Activated CD8-positive, alpha-beta T cell treated with anti-CD3 and anti-CD28 coated beads for 36 hours (primary cell): ENCODE measurements around the gene ABCA1. TPM values are rescaled to one million over a fixed set of nuclear protein-coding genes. Genes with fewer than 3 reads are reported as not detected.
"Not testable (repeated sequence)": the region's sequence is repeated elsewhere in the genome, so short reads cannot be mapped to it uniquely, and the experiment has no call there.

Experiments
- ATAC-seq: fragments of 200-7000 bp; cut with Tn5 transposase; one replicate; pipeline ENCODE4 v1.10.0; 2021; ENCODE audit warnings: mild to moderate bottlenecking, moderate library complexity
- CTCF ChIA-PET: fragments of 350-600 bp; sonication (Branson Sonifier 250); formaldehyde crosslinking; loops from one replicate; lab custom pipeline; 2021; ENCODE audit warnings: antibody characterized with exemption; lab: Charles Lee
- POLR2A ChIA-PET: fragments of 350-600 bp; sonication (Branson Sonifier 250); formaldehyde crosslinking; loops from one replicate; lab custom pipeline; 2021; ENCODE audit warnings: antibody characterized with exemption; lab: Charles Lee
- DNase-seq: peaks from one replicate; pipeline ENCODE4 v3.0.0-alpha.2; 2020
- H3K27ac Mint-ChIP-seq: one replicate; pipeline ENCODE4 v1.8.0; 2021; ENCODE audit warnings: mild to moderate bottlenecking, mixed read lengths
- H3K27me3 Mint-ChIP-seq: one replicate; pipeline ENCODE4 v1.8.0; 2021; ENCODE audit warnings: mixed read lengths
- H3K36me3 Mint-ChIP-seq: one replicate; pipeline ENCODE4 v1.8.0; 2021; ENCODE audit warnings: low read depth, mixed read lengths
- H3K4me1 Mint-ChIP-seq: one replicate; pipeline ENCODE4 v1.8.0; 2021; ENCODE audit warnings: low read depth, mixed read lengths
- H3K4me3 Mint-ChIP-seq: one replicate; pipeline ENCODE4 v1.8.0; 2021; ENCODE audit warnings: mild to moderate bottlenecking, moderate library complexity, mixed read lengths
- H3K9me3 Mint-ChIP-seq: one replicate; pipeline ENCODE4 v1.8.0; 2021; ENCODE audit warnings: mixed read lengths
- intact Hi-C: fragments of 100-400 bp; cut with micrococcal nuclease; formaldehyde crosslinking; loops from one replicate; pipeline ENCODE4 v1.10.0; 2022
- total RNA-seq, 2 experiments: library from RNA; stranded (reverse); gene quantifications; one replicate each; pipeline ENCODE4 v1.2.3, GENCODE V29; 2021
- TF ChIP-seq, protein P1 (sequence below): fragments of 200-600 bp; IDR thresholded peaks from one replicate; pipeline ENCODE4 v1.8.0; 2022; ENCODE audit warnings: antibody characterized with exemption, mild to moderate bottlenecking

ABCA1 gene
- total RNA-seq, 2 experiments from 2014 or later, result 0.20 to 0.38 TPM

GRCh38 chr9:104900324-104900723 is 27.6 kb downstream of the ABCA1 start:
- DNase-seq (no peak), ATAC-seq (no peak)
- intact Hi-C loops, result no loop called here
- TF ChIP-seq, protein P1, sequence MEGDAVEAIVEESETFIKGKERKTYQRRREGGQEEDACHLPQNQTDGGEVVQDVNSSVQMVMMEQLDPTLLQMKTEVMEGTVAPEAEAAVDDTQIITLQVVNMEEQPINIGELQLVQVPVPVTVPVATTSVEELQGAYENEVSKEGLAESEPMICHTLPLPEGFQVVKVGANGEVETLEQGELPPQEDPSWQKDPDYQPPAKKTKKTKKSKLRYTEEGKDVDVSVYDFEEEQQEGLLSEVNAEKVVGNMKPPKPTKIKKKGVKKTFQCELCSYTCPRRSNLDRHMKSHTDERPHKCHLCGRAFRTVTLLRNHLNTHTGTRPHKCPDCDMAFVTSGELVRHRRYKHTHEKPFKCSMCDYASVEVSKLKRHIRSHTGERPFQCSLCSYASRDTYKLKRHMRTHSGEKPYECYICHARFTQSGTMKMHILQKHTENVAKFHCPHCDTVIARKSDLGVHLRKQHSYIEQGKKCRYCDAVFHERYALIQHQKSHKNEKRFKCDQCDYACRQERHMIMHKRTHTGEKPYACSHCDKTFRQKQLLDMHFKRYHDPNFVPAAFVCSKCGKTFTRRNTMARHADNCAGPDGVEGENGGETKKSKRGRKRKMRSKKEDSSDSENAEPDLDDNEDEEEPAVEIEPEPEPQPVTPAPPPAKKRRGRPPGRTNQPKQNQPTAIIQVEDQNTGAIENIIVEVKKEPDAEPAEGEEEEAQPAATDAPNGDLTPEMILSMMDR, result no peak
- H3K9me3 Mint-ChIP-seq, result no peaks in the 10 kb centered on the region
- H3K27me3 Mint-ChIP-seq, result no peaks in the 10 kb centered on the region
- no peak overlapping the region for H3K4me3 Mint-ChIP-seq
- H3K27ac Mint-ChIP-seq, result no peak overlapping the region
- CTCF ChIA-PET, result interaction anchor here (1.3 kb wide), 1 partner anchor 8 kb away, joined by 6 read pairs; no protein-coding TSS in a partner anchor
- H3K36me3 Mint-ChIP-seq, result no peaks in the 10 kb centered on the region
- POLR2A ChIA-PET, result no interaction called here
- peaks cover 4% of the 10 kb centered on the region for H3K4me1 Mint-ChIP-seq

- ChIA-PET POLR2A (no interaction called here), CTCF (interaction anchor here (1.6 kb wide), 1 partner anchor 37 kb away, joined by 4 read pairs; no protein-coding TSS in a partner anchor)
- no peak overlapping the region for H3K4me3 Mint-ChIP-seq
Observed at GRCh38 chr9:104899759-104900247, 28.2 kb downstream of the ABCA1 start.

GRCh38 chr9:104898376-104898775 is 29.6 kb downstream of the ABCA1 start:
- ATAC-seq, H3K9me3 Mint-ChIP-seq, intact Hi-C loops, H3K27me3 Mint-ChIP-seq, H3K4me1 Mint-ChIP-seq, H3K27ac Mint-ChIP-seq, POLR2A ChIA-PET, DNase-seq, H3K4me3 Mint-ChIP-seq, H3K36me3 Mint-ChIP-seq: not testable (repeated sequence)
- CTCF ChIA-PET, result interaction anchor here (1.6 kb wide), 1 partner anchor 35 kb away, joined by 4 read pairs; no protein-coding TSS in a partner anchor

More at GRCh38 chr9:104899759-104900247, 28.2 kb downstream of the ABCA1 start:
- peaks cover 4% of the 10 kb centered on the region for H3K4me1 Mint-ChIP-seq
- H3K27me3 Mint-ChIP-seq, result no peaks in the 10 kb centered on the region
- H3K27ac Mint-ChIP-seq, result no peak overlapping the region
- no peak for DNase-seq
- no peak for ATAC-seq
- H3K9me3 Mint-ChIP-seq, result no peaks in the 10 kb centered on the region
- TF ChIP-seq, protein P1, result no peak
- intact Hi-C loops, result no loop called here
- H3K36me3 Mint-ChIP-seq, result no peaks in the 10 kb centered on the region

DNA sequence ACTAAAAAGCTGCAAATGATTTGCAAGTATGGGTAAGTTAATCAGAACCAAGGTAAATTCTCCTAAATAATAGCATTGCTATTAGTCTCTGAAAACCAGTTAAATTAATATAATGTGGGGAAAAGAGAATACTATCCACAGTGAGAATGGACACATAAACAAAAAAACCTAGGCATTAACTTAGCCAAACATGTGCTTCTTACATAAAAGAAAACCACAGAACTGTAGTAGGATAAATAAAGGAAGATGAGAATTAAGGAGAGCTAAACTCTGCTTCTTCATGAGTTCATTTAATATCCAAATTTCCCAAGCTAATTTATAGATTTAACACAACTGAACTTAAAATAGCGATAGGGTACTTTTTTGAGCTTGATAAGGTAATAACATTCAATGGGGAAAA is 31.8 kb downstream of the ABCA1 start:
- Mint-ChIP-seq H3K9me3 (no peaks in the 10 kb centered on the region), H3K36me3 (no peaks in the 10 kb centered on the region), H3K4me1 (peaks cover 4% of the 10 kb centered on the region), H3K27me3 (no peaks in the 10 kb centered on the region), H3K27ac (no peak overlapping the region), H3K4me3 (no peak overlapping the region)
- intact Hi-C loops, result no loop called here
- DNase-seq, result no peak
- TF ChIP-seq, protein P1, result no peak
- CTCF ChIA-PET, result interaction anchor here (1.0 kb wide), 1 partner anchor 12 kb away, joined by 4 read pairs; no protein-coding TSS in a partner anchor
- ATAC-seq, result no peak
- POLR2A ChIA-PET, result no interaction called here

- ChIA-PET POLR2A (no interaction called here), CTCF (interaction anchor here (1.0 kb wide), 1 partner anchor 12 kb away, joined by 4 read pairs; no protein-coding TSS in a partner anchor)
- Mint-ChIP-seq H3K27me3 (no peaks in the 10 kb centered on the region), H3K36me3 (no peaks in the 10 kb centered on the region), H3K4me3 (no peak overlapping the region), H3K27ac (no peak overlapping the region), H3K9me3 (no peaks in the 10 kb centered on the region), H3K4me1 (peaks cover 4% of the 10 kb centered on the region)
- no peak for DNase-seq
- no peak for ATAC-seq
- intact Hi-C loops, result no loop called here
- TF ChIP-seq, protein P1, result no peak
Observed at GRCh38 chr9:104895572-104895971, 32.4 kb downstream of the ABCA1 start.
